Measurements from ENCODE around the gene MYO16.
"Not testable (repeated sequence)": the region's sequence is repeated elsewhere in the genome, so short reads cannot be mapped to it uniquely, and the experiment has no call there.

MYO16 gene

GRCh38 chr13:109208522-109208921 is 579.1 kb downstream of the MYO16 start:
- DNase-seq: no peak

- DNase-seq: no peak
These were observed 580.1 kb downstream of the MYO16 start for GRCh38 chr13:109209526-109209925.

GRCh38 chr13:109211616-109212015 is 582.2 kb downstream of the MYO16 start:
- no peak for DNase-seq

GRCh38 chr13:109212650-109213049 is 583.2 kb downstream of the MYO16 start:
- DNase-seq: no peak

- DNase-seq: no peak
These were observed 584.3 kb downstream of the MYO16 start for GRCh38 chr13:109213714-109214113.

- DNase-seq: no peak
These were observed 585.0 kb downstream of the MYO16 start for GRCh38 chr13:109214393-109214792.

GRCh38 chr13:109215377-109215776 is 586.0 kb downstream of the MYO16 start:
- DNase-seq: no peak

GRCh38 chr13:109217510-109217909 is 588.1 kb downstream of the MYO16 start:
- not testable (repeated sequence) for DNase-seq

- no peak for DNase-seq
These were observed 591.2 kb downstream of the MYO16 start for GRCh38 chr13:109220631-109221030.

GRCh38 chr13:109224033-109224432 is 594.6 kb downstream of the MYO16 start:
- DNase-seq: no peak

- DNase-seq: no peak
These were observed 597.2 kb downstream of the MYO16 start for GRCh38 chr13:109226631-109227030.

- DNase-seq: no peak
These were observed 598.0 kb downstream of the MYO16 start for GRCh38 chr13:109227344-109227940.

- no peak for DNase-seq
These were observed 598.8 kb downstream of the MYO16 start for GRCh38 chr13:109228211-109228610.

- no peak for DNase-seq
These were observed 602.5 kb downstream of the MYO16 start for GRCh38 chr13:109231888-109232287.

- no peak for DNase-seq
These were observed 603.9 kb downstream of the MYO16 start for GRCh38 chr13:109233293-109233692.

- DNase-seq: no peak
These were observed 606.5 kb downstream of the MYO16 start for GRCh38 chr13:109235901-109236300.

- no peak for DNase-seq
These were observed 611.7 kb downstream of the MYO16 start for GRCh38 chr13:109241160-109241559.

- DNase-seq: no peak
These were observed 614.0 kb downstream of the MYO16 start for GRCh38 chr13:109243311-109243951.

GRCh38 chr13:109244566-109244965 is 615.2 kb downstream of the MYO16 start:
- no peak for DNase-seq

- no peak for DNase-seq
These were observed 616.6 kb downstream of the MYO16 start for GRCh38 chr13:109246001-109246400.

GRCh38 chr13:109249780-109250528 is 620.5 kb downstream of the MYO16 start:
- no peak for DNase-seq

- no peak for DNase-seq
These were observed 622.5 kb downstream of the MYO16 start for GRCh38 chr13:109251956-109252355.

GRCh38 chr13:109253316-109253715 is 623.9 kb downstream of the MYO16 start:
- DNase-seq: no peak

GRCh38 chr13:109254274-109254673 is 624.9 kb downstream of the MYO16 start:
- no peak for DNase-seq
